ENCODE measurements around the gene FOSL2. TPM values are rescaled to one million over a fixed set of nuclear protein-coding genes. Genes with fewer than 3 reads are reported as not detected.

Gene FOSL2
- polyA plus RNA-seq, 1 of the 3 experiments (the other 2 are of a cell fraction) = 41.7 TPM

- no peak for DNase-seq
- Histone ChIP-seq H2AFZ (ENCODE audit: low read depth) (no peak overlapping the region), H4K20me1 (ENCODE audit: insufficient read depth) (peaks cover 50% of the 10 kb centered on the region; the same call in 1 of the 2 replicates), H3K9me2 (no peaks in the 10 kb centered on the region), H3K4me3 (ENCODE audit: low read depth in 2 of 2, low read length in 1 of 2) (no peak overlapping the region), H3K4me1 (ENCODE audit: control insufficient read depth in 1 of 2, insufficient read depth in 2 of 2, low read depth in 1 of 2, low read length in 1 of 2) (peaks cover 0 to 6% of the 10 kb centered on the region in 2 experiments; a peak in 1 of 4 replicates), H3K4me2 (no peak overlapping the region), H3K9me3 (no peaks in the 10 kb centered on the region), H3K79me2 (ENCODE audit: insufficient read depth) (peaks cover 61% of the 10 kb centered on the region), H3K9ac (no peak overlapping the region), H3F3A (replicated peaks; ENCODE audit: insufficient read depth) (peaks cover 27% of the 10 kb centered on the region), H3K36me3 (replicated peaks in 1 of 2; ENCODE audit: control insufficient read depth in 1 of 2, insufficient read depth in 2 of 2, low read length in 1 of 2) (peaks cover 44 to 65% of the 10 kb centered on the region in 2 experiments), H3K27ac (ENCODE audit: low read depth in 2 of 2, low read length in 1 of 2) (no peak overlapping the region), H3K27me3 (ENCODE audit: insufficient read depth) (no peaks in the 10 kb centered on the region)
- TF ChIP-seq NFIC (IDR thresholded peaks at IDR 0.05; ENCODE audit: borderline replicate concordance) (no peak), NRF1 (IDR thresholded peaks at IDR 0.05; ENCODE audit: low read depth, low read length) (no peak), CTCF (IDR thresholded peaks at IDR 0.05) (no peak), YY1 (IDR thresholded peaks at IDR 0.05; ENCODE audit: low read depth) (no peak)
- ChIA-PET CTCF (interaction anchor here (0.8 to 3.5 kb wide), 7 partner anchors 15 to 729 kb away, joined by 3 to 15 read pairs (median 4); no protein-coding TSS in a partner anchor), POLR2A (interaction anchor here (1.2 kb wide), 1 partner anchor 9 kb away, joined by 3 read pairs; no protein-coding TSS in a partner anchor)
- 95% methylated on average over 21 of the region's 27 CpGs for WGBS (ENCODE audit: low lambda C conversion rate)
These were observed 19.4 kb downstream of the FOSL2 start for GRCh38 chr2:28411956-28412609.

DNA sequence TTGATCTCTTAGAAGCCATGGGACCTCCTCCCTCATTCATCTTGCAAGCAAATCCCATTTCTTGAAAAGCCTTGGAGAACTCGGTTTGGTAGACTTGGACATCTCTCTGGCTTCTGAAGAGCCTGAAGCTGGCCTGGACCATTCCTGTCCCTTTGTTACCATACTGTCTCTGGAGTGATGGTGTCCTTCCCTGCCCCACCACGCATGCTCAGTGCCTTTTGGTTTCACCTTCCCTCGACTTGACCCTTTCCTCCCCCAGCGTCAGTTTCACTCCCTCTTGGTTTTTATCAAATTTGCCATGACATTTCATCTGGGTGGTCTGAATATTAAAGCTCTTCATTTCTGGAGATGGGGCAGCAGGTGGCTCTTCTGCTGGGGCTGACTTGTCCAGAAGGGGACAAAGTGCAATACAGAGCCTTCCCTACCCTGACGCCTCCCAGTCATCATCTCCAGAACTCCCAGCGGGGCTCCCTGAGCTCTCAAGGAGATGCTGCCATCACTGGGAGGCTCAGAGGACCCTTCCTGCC, 20.0 kb downstream of the FOSL2 start:
- H3K9ac ChIP-seq = no peak overlapping the region
- 93% methylated on average over 6 of the region's 6 CpGs for WGBS (ENCODE audit: low lambda C conversion rate)
- ChIA-PET POLR2A (no interaction called here), CTCF (interaction anchor here (0.8 to 3.5 kb wide), 9 partner anchors 10 to 729 kb away, joined by 3 to 15 read pairs (median 4); no protein-coding TSS in a partner anchor)
- H3K4me1 ChIP-seq (ENCODE audit: control insufficient read depth in 1 of 2, insufficient read depth in 2 of 2, low read depth in 1 of 2, low read length in 1 of 2) = 0 out of 4 replicates have a peak, but pooled peaks cover 0 to 6% of the 10 kb centered on the region in 2 experiments
- no peak overlapping the region for H3K27ac ChIP-seq (ENCODE audit: low read depth in 2 of 2, low read length in 1 of 2)
- H4K20me1 ChIP-seq (ENCODE audit: insufficient read depth) = peaks cover 44% of the 10 kb centered on the region; the same call in 1 of the 2 replicates
- H3K27me3 ChIP-seq (ENCODE audit: insufficient read depth) = no peaks in the 10 kb centered on the region
- H3K9me3 ChIP-seq = no peaks in the 10 kb centered on the region
- DNase-seq = no peak
- no peak overlapping the region for H3K4me3 ChIP-seq (ENCODE audit: low read depth in 2 of 2, low read length in 1 of 2)
- H2AFZ ChIP-seq (ENCODE audit: low read depth) = no peak overlapping the region
- H3F3A ChIP-seq (replicated peaks; ENCODE audit: insufficient read depth) = peaks cover 28% of the 10 kb centered on the region
- TF ChIP-seq TEAD4 (IDR thresholded peaks at IDR 0.05; ENCODE audit: borderline replicate concordance, insufficient read depth) (no peak), CHD2 (IDR thresholded peaks at IDR 0.05; ENCODE audit: low read length, partially characterized antibody) (no peak), TCF12 (IDR thresholded peaks at IDR 0.05) (no peak), MEF2A (IDR thresholded peaks at IDR 0.05; ENCODE audit: borderline replicate concordance, low read depth) (no peak), TAF1 (IDR thresholded peaks at IDR 0.05; ENCODE audit: borderline replicate concordance, low read depth, low read length) (no peak), GATA2 (CRISPR knock-in tag; IDR thresholded peaks at IDR 0.05) (no peak), FOSL2 (IDR thresholded peaks at IDR 0.05; ENCODE audit: borderline replicate concordance, low read depth) (no peak), SIN3A (IDR thresholded peaks at IDR 0.05; ENCODE audit: borderline replicate concordance, low read depth, low read length) (no peak), FOXM1 (IDR thresholded peaks at IDR 0.05; ENCODE audit: low read depth) (no peak), IRF3 (IDR thresholded peaks at IDR 0.05; ENCODE audit: low read depth, low read length) (no peak), NRF1 (IDR thresholded peaks at IDR 0.05; ENCODE audit: low read depth, low read length) (no peak), CTCF (IDR thresholded peaks at IDR 0.05) (no peak), NFIC (IDR thresholded peaks at IDR 0.05; ENCODE audit: borderline replicate concordance) (no peak), MXI1 (IDR thresholded peaks at IDR 0.05; ENCODE audit: low read depth, low read length) (no peak)
- TF ChIP-seq, protein P1, sequence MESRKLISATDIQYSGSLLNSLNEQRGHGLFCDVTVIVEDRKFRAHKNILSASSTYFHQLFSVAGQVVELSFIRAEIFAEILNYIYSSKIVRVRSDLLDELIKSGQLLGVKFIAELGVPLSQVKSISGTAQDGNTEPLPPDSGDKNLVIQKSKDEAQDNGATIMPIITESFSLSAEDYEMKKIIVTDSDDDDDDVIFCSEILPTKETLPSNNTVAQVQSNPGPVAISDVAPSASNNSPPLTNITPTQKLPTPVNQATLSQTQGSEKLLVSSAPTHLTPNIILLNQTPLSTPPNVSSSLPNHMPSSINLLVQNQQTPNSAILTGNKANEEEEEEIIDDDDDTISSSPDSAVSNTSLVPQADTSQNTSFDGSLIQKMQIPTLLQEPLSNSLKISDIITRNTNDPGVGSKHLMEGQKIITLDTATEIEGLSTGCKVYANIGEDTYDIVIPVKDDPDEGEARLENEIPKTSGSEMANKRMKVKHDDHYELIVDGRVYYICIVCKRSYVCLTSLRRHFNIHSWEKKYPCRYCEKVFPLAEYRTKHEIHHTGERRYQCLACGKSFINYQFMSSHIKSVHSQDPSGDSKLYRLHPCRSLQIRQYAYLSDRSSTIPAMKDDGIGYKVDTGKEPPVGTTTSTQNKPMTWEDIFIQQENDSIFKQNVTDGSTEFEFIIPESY (IDR thresholded peaks at IDR 0.05; ENCODE audit: borderline replicate concordance, low read depth) = no peak
- H3K9me2 ChIP-seq = no peaks in the 10 kb centered on the region
- no peak overlapping the region for H3K4me2 ChIP-seq
- H3K79me2 ChIP-seq (ENCODE audit: insufficient read depth) = peaks cover 55% of the 10 kb centered on the region
- H3K36me3 ChIP-seq (replicated peaks in 1 of 2; ENCODE audit: control insufficient read depth in 1 of 2, insufficient read depth in 2 of 2, low read length in 1 of 2) = peaks cover 41 to 59% of the 10 kb centered on the region in 2 experiments
